NCI-H446 (cell line): ENCODE results near the gene TRAF3.

ENCODE experiments used
- DNase-seq, 2 experiments: peaks; one replicate each; lab custom pipeline; 2025; lab: John Stamatoyannopoulos, UW

The TRAF3 gene

DNA sequence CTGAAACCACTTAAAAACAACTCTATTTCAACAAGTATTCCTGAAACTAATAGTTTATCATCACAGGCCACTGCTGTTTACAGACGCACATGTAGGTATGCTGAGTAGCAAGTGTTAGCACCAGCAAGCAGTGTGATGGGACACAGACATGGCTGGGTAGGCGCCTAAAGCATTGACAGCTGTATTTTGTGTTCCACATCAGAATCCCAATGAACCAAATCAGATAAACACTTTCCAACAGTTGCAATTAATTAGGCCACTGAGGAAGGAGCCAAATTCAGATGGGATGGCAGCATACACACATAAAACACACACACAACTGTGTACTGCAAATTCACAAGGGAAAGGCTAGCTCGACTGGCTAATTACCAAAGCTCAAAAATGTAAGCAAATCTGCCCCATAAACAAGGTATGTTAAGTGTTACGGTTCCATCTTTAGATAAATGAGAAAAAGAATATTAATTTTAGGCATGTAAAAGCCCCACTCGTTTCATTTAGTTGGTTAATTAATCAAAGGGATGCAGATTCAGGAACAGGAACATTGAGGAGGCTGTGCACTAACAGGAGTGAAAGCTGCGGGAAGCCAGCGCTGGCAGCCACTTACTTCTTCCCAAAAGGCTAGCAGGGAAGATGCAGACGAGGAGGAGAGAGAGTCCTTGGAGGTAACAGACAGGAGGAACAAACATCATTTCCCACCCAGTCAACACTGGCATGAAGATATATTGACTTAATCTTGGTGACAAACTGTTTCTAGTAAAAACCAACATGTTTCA is 178.6 kb downstream of the TRAF3 start:
- DNase-seq: no peak

DNA sequence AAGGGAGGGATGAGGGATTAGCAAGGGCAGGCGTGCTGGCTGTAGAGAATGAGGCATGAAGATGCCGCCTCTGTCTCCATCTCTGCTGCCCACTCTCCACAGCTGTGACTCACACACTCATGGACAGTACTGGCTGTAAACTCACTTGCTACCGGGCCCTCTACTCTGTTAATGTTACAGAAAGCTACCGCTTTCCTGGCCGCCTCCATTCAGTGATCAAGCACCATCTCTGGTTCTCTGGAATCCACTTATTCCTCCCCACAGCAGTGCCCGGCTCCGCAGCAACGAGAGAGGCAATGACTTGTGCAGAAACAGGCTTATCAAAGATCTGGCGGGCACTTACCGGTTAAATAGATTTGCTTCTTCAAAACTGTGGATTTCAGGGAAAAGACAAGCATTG is 180.0 kb downstream of the TRAF3 start:
- no peak for DNase-seq

DNA sequence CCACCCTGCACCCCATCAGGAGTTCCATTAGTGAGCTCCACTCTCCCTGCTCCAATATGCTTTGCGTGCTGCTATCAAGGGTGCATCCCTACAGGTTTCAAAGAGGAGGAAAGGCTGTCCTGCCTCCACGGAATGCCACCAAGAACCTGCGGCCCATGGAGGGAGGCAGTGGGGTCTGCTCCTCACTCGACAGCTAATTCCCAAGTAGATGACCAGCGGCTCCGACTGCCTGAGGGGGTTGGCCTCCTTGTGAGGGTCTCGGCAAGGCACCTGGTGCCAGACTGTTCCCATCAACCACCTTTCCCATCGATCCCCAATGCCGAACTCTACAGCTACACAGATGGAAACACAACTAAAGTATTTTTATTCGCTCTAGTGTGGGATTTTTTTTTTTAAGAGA is 181.2 kb downstream of the TRAF3 start:
- DNase-seq: no peak
